K562 (cell line): ENCODE measurements around the gene PDGFA. TPM values are rescaled to one million over a fixed set of nuclear protein-coding genes. Genes with fewer than 3 reads are reported as not detected.

Source experiments
- ATAC-seq: fragments of 200-7000 bp; cut with Tn5 transposase; 3 replicates; pipeline ENCODE4 v1.9.1; 2020; ENCODE audit warnings: moderate library complexity
- BruUV-seq: library from RNA; stranded (reverse); fragments of 400-500 nt; replicated peaks from 2 replicates; lab custom pipeline; 2021; lab: Mats Ljungman, UMichigan
- CTCF ChIA-PET: fragments of 300-600 bp; formaldehyde crosslinking; extraction: SDS; loops from one replicate; lab custom pipeline; 2021; ENCODE audit warnings: low intra/inter-chr PET ratio; lab: Yijun Ruan, JAX
- POLR2A ChIA-PET: fragments of 300-600, 350-650 bp; sonication (Branson Sonifier 250); formaldehyde crosslinking; extraction: SDS; loops from one replicate; lab custom pipeline; 2021; ENCODE audit warnings: antibody characterized with exemption, inconsistent platforms; lab: Yijun Ruan, JAX
- DNase-seq, 4 experiments: peaks; one replicate each; pipeline versions ENCODE4 v3.0.0 to v3.0.0-alpha.2; 2011 to 2018; ENCODE audit warnings: low spot score in 3 of 4, mixed read lengths in 3 of 4; ENCODE audit errors: extremely low read depth in 1 of 4
- FAIRE-seq: peaks from 2 replicates; lab custom pipeline; 2011; peaks lifted over from hg19 to GRCh38; lab: Jason Lieb, UNC
- H2AFZ ChIP-seq: 2 replicates; pipeline ENCODE4 v1.6.0; 2011; ENCODE audit warnings: low read depth, low read length, control low read depth, inconsistent platforms
- H3K27ac ChIP-seq: fragments of 200-600 bp; 3 replicates; pipeline ENCODE4 v1.8.0; 2011; ENCODE audit warnings: low read depth, mild to moderate bottlenecking, control low read depth, inconsistent platforms, low read length, moderate library complexity, mixed read lengths; ENCODE audit errors: extremely low read depth
- H3K27me3 ChIP-seq, 2 experiments: fragments of 300-600 bp in 1 of 2; 2 replicates in 1 of 2; 3 replicates in 1 of 2; pipeline versions ENCODE4 v1.6.0 to v1.8.0; 2011; ENCODE audit warnings: inconsistent platforms in 2 of 2, low read length in 2 of 2, mild to moderate bottlenecking in 1 of 2, mixed read lengths in 1 of 2, moderate library complexity in 1 of 2; ENCODE audit not compliant: control insufficient read depth in 2 of 2, insufficient read depth in 2 of 2
- H3K36me3 ChIP-seq: fragments of 300-600 bp; 3 replicates; pipeline ENCODE4 v1.8.0; 2011; ENCODE audit warnings: mild to moderate bottlenecking, low read length, inconsistent platforms; ENCODE audit not compliant: control insufficient read depth, insufficient read depth
- H3K4me1 ChIP-seq, 2 experiments: fragments of 200-600 bp in 1 of 2; replicated peaks in 1 of 2; 2 replicates in 1 of 2; 3 replicates in 1 of 2; pipeline versions ENCODE4 v1.5.1 to v1.8.0; 2011; ENCODE audit warnings: inconsistent platforms in 2 of 2, low read length in 2 of 2, mild to moderate bottlenecking in 1 of 2, mixed read lengths in 1 of 2, moderate library complexity in 1 of 2; ENCODE audit not compliant: control insufficient read depth in 2 of 2, insufficient read depth in 2 of 2
- H3K4me2 ChIP-seq: 2 replicates; pipeline ENCODE4 v1.6.1; 2011; ENCODE audit warnings: low read length, control low read depth, inconsistent platforms, mixed read lengths; ENCODE audit not compliant: insufficient read depth
- H3K4me3 ChIP-seq: fragments of 200-600 bp; sonication (generic), shearing (Covaris generic); 2 replicates; pipeline ENCODE4 v1.5.1; 2016; ENCODE audit warnings: control low read depth, inconsistent platforms
- H3K79me2 ChIP-seq: fragments of 200-600 bp; 3 replicates; pipeline ENCODE4 v1.8.0; 2011; ENCODE audit warnings: low read length, inconsistent platforms; ENCODE audit not compliant: control insufficient read depth, insufficient read depth
- H3K9ac ChIP-seq, 2 experiments: 2 replicates each; pipeline versions ENCODE4 v1.6.0 to v1.6.1; 2011; ENCODE audit warnings: low read depth in 2 of 2, low read length in 2 of 2, control low read depth in 1 of 2, inconsistent platforms in 1 of 2, mild to moderate bottlenecking in 1 of 2, mixed read lengths in 1 of 2; ENCODE audit not compliant: insufficient read depth in 1 of 2
- H3K9me1 ChIP-seq: one replicate; pipeline ENCODE4 v1.6.0; 2011; ENCODE audit warnings: inconsistent platforms, mild to moderate bottlenecking, low read length, moderate library complexity; ENCODE audit not compliant: control insufficient read depth, insufficient read depth
- H3K9me3 ChIP-seq: replicated peaks from 2 replicates; pipeline ENCODE4 v1.5.1; 2011; ENCODE audit warnings: low read depth, low read length, inconsistent platforms; ENCODE audit not compliant: control insufficient read depth, insufficient read depth
- H4K20me1 ChIP-seq: replicated peaks from 2 replicates; pipeline ENCODE4 v1.6.1; 2011; ENCODE audit warnings: low read length, inconsistent platforms, mixed read lengths; ENCODE audit not compliant: control insufficient read depth, insufficient read depth
- ARNT ChIP-seq, 2 experiments: fragments of 450-650 bp; IDR thresholded peaks; 2 replicates each; pipeline ENCODE4 v1.6.1; 2016; ENCODE audit warnings: mild to moderate bottlenecking in 1 of 2
- CBFB ChIP-seq: sonication (generic); formaldehyde crosslinking; IDR thresholded peaks from 2 replicates; pipeline ENCODE4 v1.4.0; 2020; ENCODE audit warnings: mild to moderate bottlenecking, missing genetic modification reagents
- CBX1 ChIP-seq: sonication (generic); IDR thresholded peaks from 2 replicates; pipeline ENCODE4 v1.6.1; 2016; ENCODE audit warnings: antibody characterized with exemption, low read depth, mild to moderate bottlenecking
- DACH1 ChIP-seq: fragments of 450-650 bp; IDR thresholded peaks from 2 replicates; pipeline ENCODE4 v1.6.1; 2018; ENCODE audit not compliant: partially characterized antibody
- ESRRA ChIP-seq: fragments of 450-650 bp; IDR thresholded peaks from 2 replicates; pipeline ENCODE4 v1.6.1; 2014; ENCODE audit warnings: low read depth, mild to moderate bottlenecking, moderate library complexity, borderline replicate concordance
- FOXJ3 ChIP-seq: sonication (generic); formaldehyde crosslinking; IDR thresholded peaks from 2 replicates; pipeline ENCODE4 v1.4.0; 2020; ENCODE audit warnings: mild to moderate bottlenecking, missing genetic modification reagents
- HES1 ChIP-seq: fragments of 450-650 bp; IDR thresholded peaks from 2 replicates; pipeline ENCODE4 v1.6.1; 2016; ENCODE audit warnings: low read depth, mild to moderate bottlenecking, moderate library complexity
- NR0B1 ChIP-seq: fragments of 450-650 bp; IDR thresholded peaks from one replicate; pipeline ENCODE4 v1.6.1; 2018; ENCODE audit warnings: mild to moderate bottlenecking, moderate library complexity; ENCODE audit not compliant: partially characterized antibody
- RBM34 ChIP-seq: fragments of 200-400 bp; formaldehyde crosslinking; IDR thresholded peaks from 2 replicates; pipeline ENCODE4 v1.6.1; 2018; ENCODE audit warnings: low read length, borderline replicate concordance; ENCODE audit not compliant: insufficient read depth
- SLC30A9 ChIP-seq: fragments of 250-450 bp; sonication (Bioruptor Pico); IDR thresholded peaks from 2 replicates; pipeline ENCODE4 v1.8.0; 2022; ENCODE audit warnings: mild to moderate bottlenecking, moderate library complexity
- TEAD2 ChIP-seq: fragments of 450-650 bp; IDR thresholded peaks from 2 replicates; pipeline ENCODE4 v1.6.1; 2016; ENCODE audit warnings: missing genetic modification characterization, control low read depth, missing compliant biosample characterization
- ZNF589 ChIP-seq: fragments of 200-800 bp; sonication (Bioruptor generic); IDR thresholded peaks from 2 replicates; pipeline ENCODE4 v1.6.1; 2016; ENCODE audit warnings: low read depth, missing genetic modification characterization, missing compliant biosample characterization
- ZNF77 ChIP-seq: fragments of 250-450 bp; sonication (Bioruptor Pico); IDR thresholded peaks from 2 replicates; pipeline ENCODE4 v1.5.0; 2020
- ZNF778 ChIP-seq: fragments of 450-650 bp; formaldehyde crosslinking; IDR thresholded peaks from 2 replicates; pipeline ENCODE4 v1.4.0; 2020; ENCODE audit warnings: mild to moderate bottlenecking, moderate library complexity
- WGBS: fragments of 100-300 bp; shearing (Covaris generic); methylation state at CpG from one replicate; pipeline ENCODE4 v1.1.6; 2016; ENCODE audit warnings: low coverage, mixed read lengths; ENCODE audit not compliant: insufficient coverage; ENCODE audit errors: missing lambda C conversion rate; 5-methylcytosine and 5-hydroxymethylcytosine counted together
- in situ Hi-C: fragments of 300-500 bp; cut with MboI; formaldehyde crosslinking; loops from 4 replicates; pipeline ENCODE4 v1.15.0; 2018; ENCODE audit warnings: inconsistent platforms, mixed read lengths
- intact Hi-C: fragments of 100-400 bp; cut with micrococcal nuclease; formaldehyde crosslinking; loops from 2 replicates; pipeline ENCODE4 v1.14.2; 2022
- polyA plus RNA-seq, 8 experiments: library from polyadenylated mRNA; depleted of rRNA in 4 of 8; stranded (reverse) in 5 of 8; unstranded in 3 of 8; fragments of >200 nt; fragmentation: Nextera tagmentation in 2 of 8; fragmentation: Illumina TruSeq in 1 of 8; extraction: Ambion mirVana in 2 of 8; extraction: Trizol in 1 of 8; gene quantifications; 2 replicates each; pipeline versions ENCODE4 v1.2.1 to v1.2.3, GENCODE V29; 2011 to 2014; ENCODE audit warnings: inconsistent platforms in 1 of 8, missing spikeins in 1 of 8
- total RNA-seq, 7 experiments: library from RNA; depleted of rRNA in 6 of 7; stranded (reverse); fragments of >200 nt in 6 of 7; fragmentation: Illumina TruSeq in 2 of 7; extraction: Trizol in 2 of 7; gene quantifications; 2 replicates each; pipeline versions ENCODE4 v1.2.1 to v1.2.3, GENCODE V29; 2011 to 2021; ENCODE audit warnings: low replicate concordance in 1 of 7

Gene PDGFA
- total and polyA plus RNA-seq, 9 of the 15 experiments (the other 6 are each of a cell fraction or from before 2014, with no cell fraction given): 2.5 to 10.2 (median 4.6) TPM

GRCh38 chr7:484356-485101 is 35.1 kb downstream of the PDGFA start:
- TF ChIP-seq CBFB (CRISPR knock-in tag) (no peak), ZNF77 (CRISPR knock-in tag) (no peak), HES1 (no peak), ARNT (IDR thresholded peaks at IDR 0.05) (no peak), SLC30A9 (CRISPR knock-in tag) (no peak), DACH1 (no peak), CBX1 (no peak), ESRRA (no peak), ZNF778 (CRISPR knock-in tag) (no peak), TEAD2 (tag) (no peak), ZNF589 (CRISPR knock-in tag) (no peak), FOXJ3 (no peak), RBM34 (no peak), NR0B1 (no peak)
- CTCF ChIA-PET: interaction anchor here (0.5 kb wide), 1 partner anchor 913 kb away, joined by 3 read pairs; no protein-coding TSS in a partner anchor
- FAIRE-seq (no peak), DNase-seq (no peak), ATAC-seq (no peak)
- Histone ChIP-seq H3K9me3 (no peaks in the 10 kb centered on the region), H3K27ac (no peak overlapping the region), H3K4me1 (peaks cover 20 to 39% of the 10 kb centered on the region in 2 experiments), H3K36me3 (no peaks in the 10 kb centered on the region), H3K4me2 (no peak overlapping the region), H3K9ac (peak overlapping the region in 1 of 2 experiments; percentile 61; a peak in 1 of 4 replicates), H4K20me1 (no peaks in the 10 kb centered on the region), H2AFZ (no peak overlapping the region), H3K27me3 (peaks cover 8 to 17% of the 10 kb centered on the region in 2 experiments; a peak in 4 of 5 replicates), H3K9me1 (no peaks in the 10 kb centered on the region), H3K79me2 (no peaks in the 10 kb centered on the region), H3K4me3 (no peak overlapping the region)
- WGBS: 18% methylated on average over 13 of the region's 21 CpGs
- POLR2A ChIA-PET: no interaction called here
- intact Hi-C loops (no loop called here), in situ Hi-C loops (no loop called here)
- BruUV-seq: no TSS peak
